K562 (cell line): ENCODE results near the gene HRAS. TPM values are rescaled to one million over a fixed set of nuclear protein-coding genes. Genes with fewer than 3 reads are reported as not detected.

Experiments used
- ATAC-seq: fragments of 200-7000 bp; cut with Tn5 transposase; 3 replicates; pipeline ENCODE4 v1.9.1; 2020; ENCODE audit warnings: moderate library complexity
- BruUV-seq: library from RNA; stranded (reverse); fragments of 400-500 nt; replicated peaks from 2 replicates; lab custom pipeline; 2021; lab: Mats Ljungman, UMichigan
- CTCF ChIA-PET: fragments of 300-600 bp; formaldehyde crosslinking; extraction: SDS; loops from one replicate; lab custom pipeline; 2021; ENCODE audit warnings: low intra/inter-chr PET ratio; lab: Yijun Ruan, JAX
- POLR2A ChIA-PET: fragments of 300-600, 350-650 bp; sonication (Branson Sonifier 250); formaldehyde crosslinking; extraction: SDS; loops from one replicate; lab custom pipeline; 2021; ENCODE audit warnings: antibody characterized with exemption, inconsistent platforms; lab: Yijun Ruan, JAX
- DNase-seq, 4 experiments: peaks; one replicate each; pipeline versions ENCODE4 v3.0.0 to v3.0.0-alpha.2; 2011 to 2018; ENCODE audit warnings: low spot score in 3 of 4, mixed read lengths in 3 of 4; ENCODE audit errors: extremely low read depth in 1 of 4
- FAIRE-seq: peaks from 2 replicates; lab custom pipeline; 2011; peaks lifted over from hg19 to GRCh38; lab: Jason Lieb, UNC
- H2AFZ ChIP-seq: 2 replicates; pipeline ENCODE4 v1.6.0; 2011; ENCODE audit warnings: low read depth, low read length, control low read depth, inconsistent platforms
- H3K27ac ChIP-seq: fragments of 200-600 bp; 3 replicates; pipeline ENCODE4 v1.8.0; 2011; ENCODE audit warnings: low read depth, mild to moderate bottlenecking, control low read depth, inconsistent platforms, low read length, moderate library complexity, mixed read lengths; ENCODE audit errors: extremely low read depth
- H3K27me3 ChIP-seq, 2 experiments: fragments of 300-600 bp in 1 of 2; 2 replicates in 1 of 2; 3 replicates in 1 of 2; pipeline versions ENCODE4 v1.6.0 to v1.8.0; 2011; ENCODE audit warnings: inconsistent platforms in 2 of 2, low read length in 2 of 2, mild to moderate bottlenecking in 1 of 2, mixed read lengths in 1 of 2, moderate library complexity in 1 of 2; ENCODE audit not compliant: control insufficient read depth in 2 of 2, insufficient read depth in 2 of 2
- H3K36me3 ChIP-seq: fragments of 300-600 bp; 3 replicates; pipeline ENCODE4 v1.8.0; 2011; ENCODE audit warnings: mild to moderate bottlenecking, low read length, inconsistent platforms; ENCODE audit not compliant: control insufficient read depth, insufficient read depth
- H3K4me1 ChIP-seq, 2 experiments: fragments of 200-600 bp in 1 of 2; replicated peaks in 1 of 2; 2 replicates in 1 of 2; 3 replicates in 1 of 2; pipeline versions ENCODE4 v1.5.1 to v1.8.0; 2011; ENCODE audit warnings: inconsistent platforms in 2 of 2, low read length in 2 of 2, mild to moderate bottlenecking in 1 of 2, mixed read lengths in 1 of 2, moderate library complexity in 1 of 2; ENCODE audit not compliant: control insufficient read depth in 2 of 2, insufficient read depth in 2 of 2
- H3K4me2 ChIP-seq: 2 replicates; pipeline ENCODE4 v1.6.1; 2011; ENCODE audit warnings: low read length, control low read depth, inconsistent platforms, mixed read lengths; ENCODE audit not compliant: insufficient read depth
- H3K4me3 ChIP-seq: fragments of 200-600 bp; sonication (generic), shearing (Covaris generic); 2 replicates; pipeline ENCODE4 v1.5.1; 2016; ENCODE audit warnings: control low read depth, inconsistent platforms
- H3K79me2 ChIP-seq: fragments of 200-600 bp; 3 replicates; pipeline ENCODE4 v1.8.0; 2011; ENCODE audit warnings: low read length, inconsistent platforms; ENCODE audit not compliant: control insufficient read depth, insufficient read depth
- H3K9ac ChIP-seq, 2 experiments: 2 replicates each; pipeline versions ENCODE4 v1.6.0 to v1.6.1; 2011; ENCODE audit warnings: low read depth in 2 of 2, low read length in 2 of 2, control low read depth in 1 of 2, inconsistent platforms in 1 of 2, mild to moderate bottlenecking in 1 of 2, mixed read lengths in 1 of 2; ENCODE audit not compliant: insufficient read depth in 1 of 2
- H3K9me1 ChIP-seq: one replicate; pipeline ENCODE4 v1.6.0; 2011; ENCODE audit warnings: inconsistent platforms, mild to moderate bottlenecking, low read length, moderate library complexity; ENCODE audit not compliant: control insufficient read depth, insufficient read depth
- H3K9me3 ChIP-seq: replicated peaks from 2 replicates; pipeline ENCODE4 v1.5.1; 2011; ENCODE audit warnings: low read depth, low read length, inconsistent platforms; ENCODE audit not compliant: control insufficient read depth, insufficient read depth
- H4K20me1 ChIP-seq: replicated peaks from 2 replicates; pipeline ENCODE4 v1.6.1; 2011; ENCODE audit warnings: low read length, inconsistent platforms, mixed read lengths; ENCODE audit not compliant: control insufficient read depth, insufficient read depth
- HMG20A ChIP-seq: fragments of 450-650 bp; formaldehyde crosslinking; conservative IDR thresholded peaks from 2 replicates; pipeline ENCODE4 v1.4.0; 2020; ENCODE audit warnings: mild to moderate bottlenecking, mixed read lengths
- MAZ ChIP-seq, 2 experiments: fragments of 450-650 bp in 1 of 2; sonication (generic) in 1 of 2; formaldehyde crosslinking; IDR thresholded peaks in 1 of 2; conservative IDR thresholded peaks in 1 of 2; 2 replicates each; pipeline versions ENCODE4 v1.4.0 to v1.5.0; 2020; ENCODE audit warnings: mild to moderate bottlenecking in 1 of 2, missing genetic modification reagents in 1 of 2
- POLR2G ChIP-seq: fragments of 200-400 bp; formaldehyde crosslinking; IDR thresholded peaks from 2 replicates; pipeline ENCODE4 v1.6.1; 2017; ENCODE audit warnings: low read depth, mild to moderate bottlenecking, antibody characterized with exemption, low read length, moderate library complexity
- RBBP5 ChIP-seq: fragments of 200-600 bp; sonication (generic); IDR thresholded peaks from 2 replicates; pipeline ENCODE4 v1.6.1; 2012; ENCODE audit warnings: borderline replicate concordance, mild to moderate bottlenecking, low read length, control low read depth, inconsistent platforms; ENCODE audit not compliant: insufficient read depth, poor library complexity, severe bottlenecking
- RBFOX2 ChIP-seq: fragments of 200-400 bp; formaldehyde crosslinking; IDR thresholded peaks from 2 replicates; pipeline ENCODE4 v1.6.1; 2017; ENCODE audit warnings: low read depth, mild to moderate bottlenecking, low read length, moderate library complexity
- ZFP36 ChIP-seq: fragments of 150-350 bp; IDR thresholded peaks from 2 replicates; pipeline ENCODE4 v1.6.1; 2018; ENCODE audit warnings: low read length, low read depth; ENCODE audit not compliant: partially characterized antibody
- ZNF253 ChIP-seq: fragments of 250-450 bp; sonication (Bioruptor Pico); conservative IDR thresholded peaks from 2 replicates; pipeline ENCODE4 v1.6.1; 2021; ENCODE audit warnings: mild to moderate bottlenecking
- ZNF551 ChIP-seq: fragments of 250-450 bp; sonication (Bioruptor Pico); IDR thresholded peaks from 2 replicates; pipeline ENCODE4 v1.5.0; 2021; ENCODE audit warnings: mild to moderate bottlenecking, moderate library complexity
- WGBS: fragments of 100-300 bp; shearing (Covaris generic); methylation state at CpG from one replicate; pipeline ENCODE4 v1.1.6; 2016; ENCODE audit warnings: low coverage, mixed read lengths; ENCODE audit not compliant: insufficient coverage; ENCODE audit errors: missing lambda C conversion rate; 5-methylcytosine and 5-hydroxymethylcytosine counted together
- in situ Hi-C: fragments of 300-500 bp; cut with MboI; formaldehyde crosslinking; loops from 4 replicates; pipeline ENCODE4 v1.15.0; 2018; ENCODE audit warnings: inconsistent platforms, mixed read lengths
- intact Hi-C: fragments of 100-400 bp; cut with micrococcal nuclease; formaldehyde crosslinking; loops from 2 replicates; pipeline ENCODE4 v1.14.2; 2022
- polyA plus RNA-seq, 8 experiments: library from polyadenylated mRNA; depleted of rRNA in 4 of 8; stranded (reverse) in 5 of 8; unstranded in 3 of 8; fragments of >200 nt; fragmentation: Nextera tagmentation in 2 of 8; fragmentation: Illumina TruSeq in 1 of 8; extraction: Ambion mirVana in 2 of 8; extraction: Trizol in 1 of 8; gene quantifications; 2 replicates each; pipeline versions ENCODE4 v1.2.1 to v1.2.3, GENCODE V29; 2011 to 2014; ENCODE audit warnings: inconsistent platforms in 1 of 8, missing spikeins in 1 of 8
- total RNA-seq, 7 experiments: library from RNA; depleted of rRNA in 6 of 7; stranded (reverse); fragments of >200 nt in 6 of 7; fragmentation: Illumina TruSeq in 2 of 7; extraction: Trizol in 2 of 7; gene quantifications; 2 replicates each; pipeline versions ENCODE4 v1.2.1 to v1.2.3, GENCODE V29; 2011 to 2021; ENCODE audit warnings: low replicate concordance in 1 of 7
- TF ChIP-seq, protein P1 (sequence below): fragments of 450-650 bp; IDR thresholded peaks from 2 replicates; pipeline ENCODE4 v1.7.1; 2018; ENCODE audit warnings: mild to moderate bottlenecking, low read depth; ENCODE audit not compliant: partially characterized antibody
- TF ChIP-seq, protein P2 (sequence below): sonication (generic); formaldehyde crosslinking; IDR thresholded peaks from 2 replicates; pipeline ENCODE4 v1.8.0; 2022; ENCODE audit warnings: mild to moderate bottlenecking, missing genetic modification reagents
- TF ChIP-seq, protein P3 (sequence below): sonication (generic); formaldehyde crosslinking; IDR thresholded peaks from 2 replicates; pipeline ENCODE4 v1.8.0; 2022; ENCODE audit warnings: missing genetic modification reagents, mild to moderate bottlenecking, moderate library complexity, borderline replicate concordance

HRAS gene
- total and polyA plus RNA-seq, 9 of the 15 experiments (the other 6 are each of a cell fraction or from before 2014, with no cell fraction given): 2.8 to 73.5 (median 29.6) TPM

DNA sequence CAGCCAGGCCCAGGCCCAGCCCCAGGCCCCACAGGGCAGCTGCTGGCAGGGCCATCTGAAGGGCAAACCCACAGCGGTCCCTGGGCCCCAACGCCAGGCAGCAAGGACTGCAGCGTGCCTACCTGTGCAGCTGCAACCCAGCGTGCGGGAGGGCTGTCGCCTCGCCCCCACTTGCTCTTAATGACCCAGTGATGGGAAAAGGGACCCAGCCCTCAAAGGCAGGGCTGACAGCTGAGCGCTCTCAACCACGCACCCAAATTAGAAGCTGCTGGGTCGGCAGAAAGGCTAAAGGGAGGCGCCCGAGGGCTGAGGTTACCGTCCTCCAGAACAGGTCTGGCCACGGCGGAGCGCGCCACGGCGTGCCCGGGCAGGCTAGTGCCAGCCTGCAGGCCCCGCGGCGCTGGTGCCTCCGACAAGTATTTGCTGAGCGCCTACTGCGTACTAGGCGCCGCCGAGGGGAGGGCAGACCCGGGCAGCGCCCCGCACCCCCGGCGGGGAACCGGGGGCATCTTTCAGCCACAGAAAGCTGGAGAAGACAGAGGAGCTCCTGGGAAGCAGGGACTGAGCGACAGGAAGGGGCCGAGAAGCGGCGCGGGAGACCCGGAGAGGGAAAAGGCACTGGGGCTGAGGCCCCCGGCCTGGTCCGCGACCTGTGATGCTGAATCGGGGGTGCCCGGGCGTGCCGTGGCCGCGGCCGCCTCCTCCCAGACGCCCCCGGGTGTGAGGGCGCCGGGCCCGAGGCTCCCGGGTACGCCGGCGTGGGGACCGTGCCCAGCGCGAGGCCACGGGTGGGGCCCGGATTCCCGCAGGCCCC lies 773 bp downstream of the HRAS start:
- Histone ChIP-seq H3K4me3 (peak overlapping the region; percentile 78), H3K9ac (peak overlapping the region; percentile 78 to 95), H3K9me1 (peaks cover 3% of the 10 kb centered on the region), H2AFZ (no peak overlapping the region), H3K4me1 (peaks cover 22 to 80% of the 10 kb centered on the region in 2 experiments), H3K9me3 (no peaks in the 10 kb centered on the region), H3K79me2 (peaks cover 17% of the 10 kb centered on the region), H4K20me1 (0 out of 2 replicates have a peak, but pooled peaks cover 4% of the 10 kb centered on the region), H3K27ac (peak overlapping the region; percentile 72; the same call in 2 of the 3 replicates), H3K27me3 (no peaks in the 10 kb centered on the region), H3K4me2 (peak overlapping the region; percentile 78), H3K36me3 (peaks cover 35% of the 10 kb centered on the region; the same call in 1 of the 3 replicates)
- WGBS: 20% methylated on average over 34 of the region's 66 CpGs
- in situ Hi-C loops: no loop called here
- POLR2A ChIA-PET: interaction anchor here (0.6 to 1.1 kb wide), 4 partner anchors 14 to 58 kb away, joined by 3 to 4 read pairs (median 4); no protein-coding TSS in a partner anchor
- DNase-seq: peak in 2 of 4 experiments; percentile 21 to 34
- no peak for ATAC-seq
- intact Hi-C loops: no loop called here
- FAIRE-seq: no peak
- no TSS peak for BruUV-seq
- CTCF ChIA-PET: interaction anchor here (0.5 kb wide), 1 partner anchor 16 kb away, joined by 3 read pairs; no protein-coding TSS in a partner anchor
- TF ChIP-seq, protein P1, sequence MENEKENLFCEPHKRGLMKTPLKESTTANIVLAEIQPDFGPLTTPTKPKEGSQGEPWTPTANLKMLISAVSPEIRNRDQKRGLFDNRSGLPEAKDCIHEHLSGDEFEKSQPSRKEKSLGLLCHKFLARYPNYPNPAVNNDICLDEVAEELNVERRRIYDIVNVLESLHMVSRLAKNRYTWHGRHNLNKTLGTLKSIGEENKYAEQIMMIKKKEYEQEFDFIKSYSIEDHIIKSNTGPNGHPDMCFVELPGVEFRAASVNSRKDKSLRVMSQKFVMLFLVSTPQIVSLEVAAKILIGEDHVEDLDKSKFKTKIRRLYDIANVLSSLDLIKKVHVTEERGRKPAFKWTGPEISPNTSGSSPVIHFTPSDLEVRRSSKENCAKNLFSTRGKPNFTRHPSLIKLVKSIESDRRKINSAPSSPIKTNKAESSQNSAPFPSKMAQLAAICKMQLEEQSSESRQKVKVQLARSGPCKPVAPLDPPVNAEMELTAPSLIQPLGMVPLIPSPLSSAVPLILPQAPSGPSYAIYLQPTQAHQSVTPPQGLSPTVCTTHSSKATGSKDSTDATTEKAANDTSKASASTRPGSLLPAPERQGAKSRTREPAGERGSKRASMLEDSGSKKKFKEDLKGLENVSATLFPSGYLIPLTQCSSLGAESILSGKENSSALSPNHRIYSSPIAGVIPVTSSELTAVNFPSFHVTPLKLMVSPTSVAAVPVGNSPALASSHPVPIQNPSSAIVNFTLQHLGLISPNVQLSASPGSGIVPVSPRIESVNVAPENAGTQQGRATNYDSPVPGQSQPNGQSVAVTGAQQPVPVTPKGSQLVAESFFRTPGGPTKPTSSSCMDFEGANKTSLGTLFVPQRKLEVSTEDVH: no peak
- TF ChIP-seq ZNF551 (no peak), ZNF253 (CRISPR knock-in tag) (no peak), RBBP5 (peak; percentile 14), RBFOX2 (peak; percentile 66), HMG20A (no peak), ZFP36 (peak; percentile 16), POLR2G (peak; percentile 58; the same call in 1 of the 2 replicates), MAZ (CRISPR knock-in tag; conservative IDR thresholded peaks at IDR 0.05 in 1 of 2, IDR thresholded peaks at IDR 0.05 in 1 of 2) (peak in 1 of 2 experiments; percentile 14; a peak in 1 of 4 replicates)
- TF ChIP-seq, protein P2, sequence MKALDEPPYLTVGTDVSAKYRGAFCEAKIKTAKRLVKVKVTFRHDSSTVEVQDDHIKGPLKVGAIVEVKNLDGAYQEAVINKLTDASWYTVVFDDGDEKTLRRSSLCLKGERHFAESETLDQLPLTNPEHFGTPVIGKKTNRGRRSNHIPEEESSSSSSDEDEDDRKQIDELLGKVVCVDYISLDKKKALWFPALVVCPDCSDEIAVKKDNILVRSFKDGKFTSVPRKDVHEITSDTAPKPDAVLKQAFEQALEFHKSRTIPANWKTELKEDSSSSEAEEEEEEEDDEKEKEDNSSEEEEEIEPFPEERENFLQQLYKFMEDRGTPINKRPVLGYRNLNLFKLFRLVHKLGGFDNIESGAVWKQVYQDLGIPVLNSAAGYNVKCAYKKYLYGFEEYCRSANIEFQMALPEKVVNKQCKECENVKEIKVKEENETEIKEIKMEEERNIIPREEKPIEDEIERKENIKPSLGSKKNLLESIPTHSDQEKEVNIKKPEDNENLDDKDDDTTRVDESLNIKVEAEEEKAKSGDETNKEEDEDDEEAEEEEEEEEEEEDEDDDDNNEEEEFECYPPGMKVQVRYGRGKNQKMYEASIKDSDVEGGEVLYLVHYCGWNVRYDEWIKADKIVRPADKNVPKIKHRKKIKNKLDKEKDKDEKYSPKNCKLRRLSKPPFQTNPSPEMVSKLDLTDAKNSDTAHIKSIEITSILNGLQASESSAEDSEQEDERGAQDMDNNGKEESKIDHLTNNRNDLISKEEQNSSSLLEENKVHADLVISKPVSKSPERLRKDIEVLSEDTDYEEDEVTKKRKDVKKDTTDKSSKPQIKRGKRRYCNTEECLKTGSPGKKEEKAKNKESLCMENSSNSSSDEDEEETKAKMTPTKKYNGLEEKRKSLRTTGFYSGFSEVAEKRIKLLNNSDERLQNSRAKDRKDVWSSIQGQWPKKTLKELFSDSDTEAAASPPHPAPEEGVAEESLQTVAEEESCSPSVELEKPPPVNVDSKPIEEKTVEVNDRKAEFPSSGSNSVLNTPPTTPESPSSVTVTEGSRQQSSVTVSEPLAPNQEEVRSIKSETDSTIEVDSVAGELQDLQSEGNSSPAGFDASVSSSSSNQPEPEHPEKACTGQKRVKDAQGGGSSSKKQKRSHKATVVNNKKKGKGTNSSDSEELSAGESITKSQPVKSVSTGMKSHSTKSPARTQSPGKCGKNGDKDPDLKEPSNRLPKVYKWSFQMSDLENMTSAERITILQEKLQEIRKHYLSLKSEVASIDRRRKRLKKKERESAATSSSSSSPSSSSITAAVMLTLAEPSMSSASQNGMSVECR: peak; percentile 46
- TF ChIP-seq, protein P3, sequence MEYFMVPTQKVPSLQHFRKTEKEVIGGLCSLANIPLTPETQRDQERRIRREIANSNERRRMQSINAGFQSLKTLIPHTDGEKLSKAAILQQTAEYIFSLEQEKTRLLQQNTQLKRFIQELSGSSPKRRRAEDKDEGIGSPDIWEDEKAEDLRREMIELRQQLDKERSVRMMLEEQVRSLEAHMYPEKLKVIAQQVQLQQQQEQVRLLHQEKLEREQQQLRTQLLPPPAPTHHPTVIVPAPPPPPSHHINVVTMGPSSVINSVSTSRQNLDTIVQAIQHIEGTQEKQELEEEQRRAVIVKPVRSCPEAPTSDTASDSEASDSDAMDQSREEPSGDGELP: peak; percentile 59; the same call in 1 of the 2 replicates
